Measurements from ENCODE around the gene PRF1. TPM values are rescaled to one million over a fixed set of nuclear protein-coding genes. Genes with fewer than 3 reads are reported as not detected.

Gene PRF1
- total RNA-seq, 4 donors from 2014 or later = 0.18 to 2.1 (median 0.31) TPM; not detected in 1

DNA sequence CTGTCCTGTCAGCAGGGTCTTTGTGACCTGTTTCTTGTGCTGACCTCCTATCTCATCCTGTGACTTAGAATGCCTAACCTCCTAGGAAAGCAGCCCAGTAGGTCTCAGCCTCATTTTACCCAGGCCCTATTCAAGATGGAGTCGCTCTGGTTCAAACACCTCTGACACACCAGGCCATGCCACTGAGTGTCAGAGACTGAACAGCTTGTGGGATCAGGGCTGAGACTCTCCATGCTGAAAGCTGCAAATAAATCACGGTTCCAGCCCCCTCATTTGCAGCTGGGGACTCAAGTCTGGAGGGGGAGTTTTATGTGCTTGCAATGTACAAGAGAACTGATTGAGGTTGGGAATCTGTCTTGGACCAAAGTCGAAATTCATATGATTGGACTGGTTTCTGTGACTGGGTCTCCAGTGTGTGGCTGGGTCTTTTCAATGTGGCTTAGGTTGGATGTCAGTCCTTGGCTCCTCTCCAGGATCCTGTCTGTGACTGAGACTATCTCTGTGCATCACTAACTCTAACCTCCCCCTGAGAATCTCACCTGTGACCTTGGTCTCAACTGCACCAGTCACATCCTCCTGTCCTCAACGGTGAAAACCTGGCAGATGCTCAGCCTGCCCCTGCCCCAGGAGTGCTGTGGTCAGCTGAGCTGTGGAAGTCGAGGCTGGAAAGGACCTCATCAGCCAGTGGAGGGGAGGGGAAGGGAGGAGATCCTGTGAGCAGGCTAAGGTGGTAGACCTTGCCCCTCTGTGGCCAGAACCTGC is 11.7 kb downstream of the PRF1 start:
- H3K27ac ChIP-seq = no peak overlapping the region
- in situ Hi-C loops (cut with MboI; ENCODE audit: low sequenced_read_pairs in 4 of 4) = no loop called here
- ATAC-seq = no peak

GRCh38 chr10:70589762-70590654 is 12.5 kb downstream of the PRF1 start:
- H3K36me3 ChIP-seq = no peaks in the 10 kb centered on the region
- TF ChIP-seq POLR2A (IDR thresholded peaks at IDR 0.05) (no peak), CTCF (IDR thresholded peaks at IDR 0.05 in 4 of 5, conservative IDR thresholded peaks at IDR 0.05 in 1 of 5) (no peak)
- no peak overlapping the region for H3K4me3 ChIP-seq
- no peaks in the 10 kb centered on the region for H3K9me3 ChIP-seq
- DNase-seq (no peak), ATAC-seq (peak; percentile 27 to 55)
- in situ Hi-C loops (cut with MboI; ENCODE audit: low sequenced_read_pairs in 4 of 4) (no loop called here), intact Hi-C loops (cut with DNase I; ENCODE audit: low total_unique reads) (no loop called here)
- H3K27me3 ChIP-seq = no peaks in the 10 kb centered on the region
- H3K27ac ChIP-seq = peak overlapping the region in 3 of 4 donors; percentile 31 to 63 (median 37)
- H3K4me1 ChIP-seq = peaks cover 7 to 11% of the 10 kb centered on the region in 2 donors

More for the DNA sequence above, 11.7 kb downstream of the PRF1 start:
- H3K36me3 ChIP-seq = no peaks in the 10 kb centered on the region
- H3K4me3 ChIP-seq = no peak overlapping the region
- intact Hi-C loops (cut with DNase I; ENCODE audit: low total_unique reads) = no loop called here
- no peak for TF ChIP-seq POLR2A (IDR thresholded peaks at IDR 0.05)
- TF ChIP-seq CTCF (IDR thresholded peaks at IDR 0.05 in 4 of 5, conservative IDR thresholded peaks at IDR 0.05 in 1 of 5) = no peak
- H3K27me3 ChIP-seq = no peaks in the 10 kb centered on the region
- no peaks in the 10 kb centered on the region for H3K9me3 ChIP-seq
- peaks cover 7 to 9% of the 10 kb centered on the region in 2 donors for H3K4me1 ChIP-seq
- no peak for DNase-seq

GRCh38 chr10:70588859-70589570 is 13.5 kb downstream of the PRF1 start:
- no peak for DNase-seq

More at GRCh38 chr10:70588859-70589570, 13.5 kb downstream of the PRF1 start:
- no peaks in the 10 kb centered on the region for H3K27me3 ChIP-seq
- peak overlapping the region in 3 of 4 donors; percentile 31 to 63 (median 37) for H3K27ac ChIP-seq
- H3K9me3 ChIP-seq = no peaks in the 10 kb centered on the region
- intact Hi-C loops (cut with DNase I; ENCODE audit: low total_unique reads) = no loop called here
- TF ChIP-seq CTCF (IDR thresholded peaks at IDR 0.05 in 4 of 5, conservative IDR thresholded peaks at IDR 0.05 in 1 of 5) = no peak
- in situ Hi-C loops (cut with MboI; ENCODE audit: low sequenced_read_pairs in 4 of 4) = no loop called here
- peaks cover 7 to 18% of the 10 kb centered on the region in 2 donors for H3K4me1 ChIP-seq
- H3K4me3 ChIP-seq = no peak overlapping the region
- ATAC-seq = no peak
- no peaks in the 10 kb centered on the region for H3K36me3 ChIP-seq

All from gastrocnemius medialis (tissue), 4 donors.